ENCODE data around the gene ASTN2.

DNA sequence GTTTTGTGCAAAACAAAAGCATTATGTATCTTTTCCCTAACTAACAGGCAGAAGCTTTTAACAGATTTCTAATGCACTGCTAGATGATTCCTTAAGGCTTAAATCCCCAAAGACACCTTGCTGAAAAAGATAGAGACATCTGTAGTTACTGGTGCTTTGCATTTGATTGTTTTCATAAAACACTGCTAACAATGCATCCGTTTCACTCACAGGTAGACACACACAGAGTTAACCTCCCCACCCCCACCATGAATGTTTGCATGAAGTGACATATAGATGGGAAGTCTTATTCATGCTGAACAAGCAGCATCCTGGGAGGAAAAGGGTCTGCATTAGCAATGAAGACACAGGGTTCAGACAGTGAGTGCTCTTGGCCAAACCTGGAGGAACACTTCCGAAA is 100.9 kb downstream of the ASTN2 start:
- TF ChIP-seq, protein P1, sequence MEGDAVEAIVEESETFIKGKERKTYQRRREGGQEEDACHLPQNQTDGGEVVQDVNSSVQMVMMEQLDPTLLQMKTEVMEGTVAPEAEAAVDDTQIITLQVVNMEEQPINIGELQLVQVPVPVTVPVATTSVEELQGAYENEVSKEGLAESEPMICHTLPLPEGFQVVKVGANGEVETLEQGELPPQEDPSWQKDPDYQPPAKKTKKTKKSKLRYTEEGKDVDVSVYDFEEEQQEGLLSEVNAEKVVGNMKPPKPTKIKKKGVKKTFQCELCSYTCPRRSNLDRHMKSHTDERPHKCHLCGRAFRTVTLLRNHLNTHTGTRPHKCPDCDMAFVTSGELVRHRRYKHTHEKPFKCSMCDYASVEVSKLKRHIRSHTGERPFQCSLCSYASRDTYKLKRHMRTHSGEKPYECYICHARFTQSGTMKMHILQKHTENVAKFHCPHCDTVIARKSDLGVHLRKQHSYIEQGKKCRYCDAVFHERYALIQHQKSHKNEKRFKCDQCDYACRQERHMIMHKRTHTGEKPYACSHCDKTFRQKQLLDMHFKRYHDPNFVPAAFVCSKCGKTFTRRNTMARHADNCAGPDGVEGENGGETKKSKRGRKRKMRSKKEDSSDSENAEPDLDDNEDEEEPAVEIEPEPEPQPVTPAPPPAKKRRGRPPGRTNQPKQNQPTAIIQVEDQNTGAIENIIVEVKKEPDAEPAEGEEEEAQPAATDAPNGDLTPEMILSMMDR (IDR thresholded peaks at IDR 0.05; ENCODE audit: low read length), result no peak
- no peak for TF ChIP-seq EZH2 (IDR thresholded peaks at IDR 0.05; ENCODE audit: borderline replicate concordance, low read length)

Data from OCI-LY1 (cell line).